Bronchial epithelial cell (primary cell): Measurements from ENCODE around the gene TANC1. TPM values are rescaled to one million over a fixed set of nuclear protein-coding genes. Genes with fewer than 3 reads are reported as not detected.

Experiments used
- DNase-seq: peaks from one replicate; pipeline ENCODE4 v3.0.0-alpha.2; 2010; ENCODE audit warnings: low read depth
- FAIRE-seq: peaks from 2 replicates; lab custom pipeline; 2011; peaks lifted over from hg19 to GRCh38; lab: Jason Lieb, UNC
- H3K27me3 ChIP-seq: 2 replicates; pipeline ENCODE4 v1.5.1; 2011; ENCODE audit warnings: low read length; ENCODE audit not compliant: control insufficient read depth, insufficient read depth
- H3K36me3 ChIP-seq: 2 replicates; pipeline ENCODE4 v1.5.1; 2011; ENCODE audit warnings: low read length; ENCODE audit not compliant: control insufficient read depth, insufficient read depth
- H3K4me3 ChIP-seq: 2 replicates; pipeline ENCODE4 v1.5.1; 2011; ENCODE audit warnings: mild to moderate bottlenecking, low read depth, low read length, control low read depth
- total RNA-seq: library from RNA; depleted of rRNA; stranded (reverse); fragments of >200 nt; gene quantifications from 2 replicates; pipeline ENCODE4 v1.2.1, GENCODE V29; 2014
- TF ChIP-seq, protein P1 (sequence below): IDR thresholded peaks from 2 replicates; pipeline ENCODE4 v1.5.1; 2011; ENCODE audit warnings: mild to moderate bottlenecking, moderate library complexity, low read length, control low read depth, inconsistent platforms; ENCODE audit not compliant: insufficient read depth, severe bottlenecking

Gene TANC1
- total RNA-seq, 1 donor from 2014 or later: 29.5 TPM

GRCh38 chr2:159128191-159128590 is 159.8 kb downstream of the TANC1 start:
- Histone ChIP-seq H3K27me3 (no peaks in the 10 kb centered on the region), H3K4me3 (no peak overlapping the region), H3K36me3 (no peaks in the 10 kb centered on the region)
- TF ChIP-seq, protein P1, sequence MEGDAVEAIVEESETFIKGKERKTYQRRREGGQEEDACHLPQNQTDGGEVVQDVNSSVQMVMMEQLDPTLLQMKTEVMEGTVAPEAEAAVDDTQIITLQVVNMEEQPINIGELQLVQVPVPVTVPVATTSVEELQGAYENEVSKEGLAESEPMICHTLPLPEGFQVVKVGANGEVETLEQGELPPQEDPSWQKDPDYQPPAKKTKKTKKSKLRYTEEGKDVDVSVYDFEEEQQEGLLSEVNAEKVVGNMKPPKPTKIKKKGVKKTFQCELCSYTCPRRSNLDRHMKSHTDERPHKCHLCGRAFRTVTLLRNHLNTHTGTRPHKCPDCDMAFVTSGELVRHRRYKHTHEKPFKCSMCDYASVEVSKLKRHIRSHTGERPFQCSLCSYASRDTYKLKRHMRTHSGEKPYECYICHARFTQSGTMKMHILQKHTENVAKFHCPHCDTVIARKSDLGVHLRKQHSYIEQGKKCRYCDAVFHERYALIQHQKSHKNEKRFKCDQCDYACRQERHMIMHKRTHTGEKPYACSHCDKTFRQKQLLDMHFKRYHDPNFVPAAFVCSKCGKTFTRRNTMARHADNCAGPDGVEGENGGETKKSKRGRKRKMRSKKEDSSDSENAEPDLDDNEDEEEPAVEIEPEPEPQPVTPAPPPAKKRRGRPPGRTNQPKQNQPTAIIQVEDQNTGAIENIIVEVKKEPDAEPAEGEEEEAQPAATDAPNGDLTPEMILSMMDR: no peak
- FAIRE-seq (no peak), DNase-seq (no peak)

- no peak overlapping the region for H3K4me3 ChIP-seq
- no peaks in the 10 kb centered on the region for H3K27me3 ChIP-seq
- TF ChIP-seq, protein P1: no peak
- FAIRE-seq: no peak
- no peak for DNase-seq
- no peaks in the 10 kb centered on the region for H3K36me3 ChIP-seq
These were observed 160.8 kb downstream of the TANC1 start for GRCh38 chr2:159129269-159129668.

- H3K27me3 ChIP-seq: no peaks in the 10 kb centered on the region
- TF ChIP-seq, protein P1: no peak
- no peaks in the 10 kb centered on the region for H3K36me3 ChIP-seq
- no peak for DNase-seq
- H3K4me3 ChIP-seq: no peak overlapping the region
- FAIRE-seq: no peak
These were observed 161.4 kb downstream of the TANC1 start for GRCh38 chr2:159129824-159130223.

DNA sequence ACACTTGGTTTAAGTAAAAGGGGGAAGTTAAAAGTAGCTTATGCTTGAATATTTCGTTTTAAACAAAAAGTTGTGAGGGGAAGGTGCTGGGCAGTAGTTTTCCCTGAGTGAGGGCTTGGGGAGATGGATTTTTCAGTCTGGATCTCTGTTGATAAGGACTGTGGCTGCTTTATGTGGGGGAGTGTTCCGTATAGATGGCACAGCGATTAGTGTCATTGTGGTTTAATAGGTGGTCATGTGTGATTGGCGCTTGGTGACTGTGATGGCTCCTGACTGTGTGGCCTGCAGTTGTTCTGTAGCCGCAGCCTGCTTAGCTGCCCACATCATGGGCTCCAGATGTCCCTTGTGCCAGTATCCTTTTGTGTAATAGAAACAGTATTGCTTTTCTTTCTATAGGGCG is 161.9 kb downstream of the TANC1 start:
- no peak overlapping the region for H3K4me3 ChIP-seq
- H3K36me3 ChIP-seq: no peaks in the 10 kb centered on the region
- no peak for FAIRE-seq
- H3K27me3 ChIP-seq: no peaks in the 10 kb centered on the region
- DNase-seq: no peak
- TF ChIP-seq, protein P1: no peak

DNA sequence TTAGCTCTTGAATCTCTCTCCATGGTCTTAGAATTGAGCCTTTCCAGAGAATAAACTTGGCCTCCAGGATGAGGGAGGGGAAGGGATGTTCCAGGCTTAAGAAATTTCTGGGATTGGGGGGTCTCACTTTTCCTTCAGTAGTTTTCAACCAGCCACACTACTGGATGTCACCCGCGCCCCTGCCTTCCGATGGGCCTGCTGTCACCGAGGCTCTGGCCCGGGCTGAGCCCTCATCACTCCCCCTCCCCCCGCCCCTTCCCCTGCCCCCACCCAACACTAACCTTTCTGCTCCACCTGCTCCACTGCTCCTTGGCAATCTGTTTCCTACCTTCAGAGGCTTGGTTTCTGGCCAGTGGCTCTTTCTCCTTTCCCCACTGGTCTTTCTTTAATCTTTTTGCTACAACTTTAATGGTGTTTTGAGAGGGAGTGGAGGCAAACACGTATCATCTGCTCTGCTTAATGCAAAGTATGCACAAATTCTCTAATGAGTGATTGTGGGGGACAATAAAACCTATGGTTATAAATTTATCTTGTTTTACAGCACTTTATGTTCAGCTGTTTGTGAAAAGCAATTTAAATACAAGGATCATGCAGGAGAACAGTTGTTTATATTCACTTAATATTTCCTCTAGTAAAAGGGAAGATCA is 162.9 kb downstream of the TANC1 start:
- FAIRE-seq: no peak
- no peaks in the 10 kb centered on the region for H3K27me3 ChIP-seq
- no peaks in the 10 kb centered on the region for H3K36me3 ChIP-seq
- no peak overlapping the region for H3K4me3 ChIP-seq
- TF ChIP-seq, protein P1: no peak
- DNase-seq: no peak

DNA sequence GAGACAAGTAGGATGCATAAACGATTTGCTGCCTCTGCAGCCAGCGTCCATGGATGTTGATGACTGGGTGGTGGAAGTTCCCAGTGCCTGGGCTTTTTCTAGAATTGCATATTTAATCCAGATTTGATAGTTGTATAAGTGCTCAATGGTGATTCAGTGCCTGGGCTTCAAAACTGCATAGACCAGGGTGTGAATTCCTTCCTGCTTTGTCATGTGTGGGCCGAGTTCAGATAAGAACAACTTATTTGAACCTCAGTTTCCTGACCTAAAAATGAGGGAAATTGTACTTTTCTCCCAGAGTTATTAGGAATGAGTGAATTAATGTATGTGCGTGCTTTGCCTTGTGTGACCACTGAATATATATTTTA is 163.5 kb downstream of the TANC1 start:
- no peak for FAIRE-seq
- Histone ChIP-seq H3K27me3 (no peaks in the 10 kb centered on the region), H3K4me3 (no peak overlapping the region), H3K36me3 (no peaks in the 10 kb centered on the region)
- peak; percentile 89 for DNase-seq
- TF ChIP-seq, protein P1: no peak
